CD14-positive monocyte (primary cell): Measurements from ENCODE around the gene TMEM151B. TPM values are rescaled to one million over a fixed set of nuclear protein-coding genes. Genes with fewer than 3 reads are reported as not detected.

Experiments
- DNase-seq, 3 donors: peaks; one replicate each; pipeline ENCODE4 v3.0.0-alpha.2; 2011 to 2022
- H2AFZ ChIP-seq: 2 replicates; pipeline ENCODE4 v1.6.0; 2012; ENCODE audit warnings: mild to moderate bottlenecking, low read depth, low read length, inconsistent platforms; ENCODE audit not compliant: insufficient read depth, poor library complexity, severe bottlenecking
- H3K27ac ChIP-seq, 2 donors: 1 replicate in 1 of 2; 2 replicates in 1 of 2; pipeline ENCODE4 v1.5.1; 2012 to 2013; ENCODE audit warnings: low read length in 2 of 2, control low read depth in 1 of 2, inconsistent platforms in 1 of 2, low read depth in 1 of 2, mild to moderate bottlenecking in 1 of 2
- H3K27me3 ChIP-seq, 2 donors: one replicate each; pipeline versions ENCODE4 v1.6.0 to v1.6.1; 2011 to 2013; ENCODE audit warnings: low read length in 2 of 2; ENCODE audit not compliant: control insufficient read depth in 2 of 2, insufficient read depth in 2 of 2
- H3K36me3 ChIP-seq, 2 donors: replicated peaks in 1 of 2; 1 replicate in 1 of 2; 2 replicates in 1 of 2; pipeline versions ENCODE4 v1.5.1 to v1.6.1; 2012 to 2013; ENCODE audit warnings: low read length in 2 of 2, control low read depth in 1 of 2, inconsistent platforms in 1 of 2, mild to moderate bottlenecking in 1 of 2; ENCODE audit not compliant: insufficient read depth in 2 of 2, control insufficient read depth in 1 of 2
- H3K4me1 ChIP-seq, 2 donors: 1 replicate in 1 of 2; 2 replicates in 1 of 2; pipeline versions ENCODE4 v1.5.1 to v1.6.1; 2012 to 2013; ENCODE audit warnings: low read length in 2 of 2, control low read depth in 1 of 2, inconsistent platforms in 1 of 2, mild to moderate bottlenecking in 1 of 2, moderate library complexity in 1 of 2; ENCODE audit not compliant: insufficient read depth in 2 of 2, control insufficient read depth in 1 of 2
- H3K4me2 ChIP-seq: replicated peaks from 2 replicates; pipeline ENCODE3; 2012; ENCODE audit warnings: low read length, moderate library complexity, mild to moderate bottlenecking; ENCODE audit not compliant: poor library complexity, severe bottlenecking; ENCODE audit errors: extremely low read depth
- H3K4me3 ChIP-seq, 3 experiments: fragments of 200-600 bp in 1 of 3; sonication (generic) in 1 of 3; replicated peaks in 1 of 3; 1 replicate in 2 of 3; 2 replicates in 1 of 3; pipeline ENCODE4 v1.5.1; 2011 to 2013; ENCODE audit warnings: low read length in 3 of 3, mild to moderate bottlenecking in 3 of 3, control low read depth in 2 of 3, low read depth in 2 of 3, inconsistent platforms in 1 of 3, moderate library complexity in 1 of 3
- H3K79me2 ChIP-seq: 2 replicates; pipeline ENCODE4 v1.6.0; 2012; ENCODE audit warnings: mild to moderate bottlenecking, control low read depth, inconsistent platforms, low read length, moderate library complexity; ENCODE audit not compliant: insufficient read depth
- H3K9ac ChIP-seq: 2 replicates; pipeline ENCODE4 v1.6.0; 2017; ENCODE audit warnings: low read length, mild to moderate bottlenecking; ENCODE audit not compliant: insufficient read depth, poor library complexity, severe bottlenecking
- H3K9me3 ChIP-seq, 2 donors: replicated peaks in 1 of 2; 1 replicate in 1 of 2; 2 replicates in 1 of 2; pipeline versions ENCODE4 v1.5.1 to v1.6.1; 2012 to 2013; ENCODE audit warnings: low read length in 2 of 2, control low read depth in 1 of 2; ENCODE audit not compliant: control insufficient read depth in 1 of 2, insufficient read depth in 1 of 2
- H4K20me1 ChIP-seq: 2 replicates; pipeline ENCODE4 v1.6.0; 2012; ENCODE audit warnings: mild to moderate bottlenecking, low read length, control low read depth, moderate library complexity; ENCODE audit not compliant: insufficient read depth
- H3K27ac Mint-ChIP-seq, 7 donors: one replicate each; pipeline ENCODE4 v1.8.0; 2020; ENCODE audit warnings: mild to moderate bottlenecking in 7 of 7, mixed read lengths in 7 of 7, moderate library complexity in 6 of 7, inconsistent platforms in 2 of 7
- H3K27me3 Mint-ChIP-seq, 3 donors: one replicate each; pipeline ENCODE4 v1.8.0; 2021 to 2022; ENCODE audit warnings: low read depth in 3 of 3, mild to moderate bottlenecking in 3 of 3, mixed read lengths in 3 of 3, moderate library complexity in 3 of 3, inconsistent platforms in 1 of 3
- H3K36me3 Mint-ChIP-seq, 2 donors: one replicate each; pipeline ENCODE4 v1.8.0; 2020; ENCODE audit warnings: mixed read lengths in 2 of 2, inconsistent platforms in 1 of 2, mild to moderate bottlenecking in 1 of 2
- H3K4me1 Mint-ChIP-seq: one replicate; pipeline ENCODE4 v1.8.0; 2020; ENCODE audit warnings: mild to moderate bottlenecking, mixed read lengths
- H3K4me3 Mint-ChIP-seq, 2 donors: one replicate each; pipeline ENCODE4 v1.8.0; 2020; ENCODE audit warnings: mild to moderate bottlenecking in 2 of 2, mixed read lengths in 2 of 2, moderate library complexity in 1 of 2
- H3K9me3 Mint-ChIP-seq, 7 donors: one replicate each; pipeline ENCODE4 v1.8.0; 2020 to 2022; ENCODE audit warnings: mixed read lengths in 7 of 7, mild to moderate bottlenecking in 6 of 7, moderate library complexity in 6 of 7, inconsistent platforms in 2 of 7
- CTCF ChIP-seq: fragments of 200-600 bp; IDR thresholded peaks from one replicate; pipeline ENCODE4 v1.8.0; 2022; ENCODE audit warnings: antibody characterized with exemption, mild to moderate bottlenecking
- WGBS: methylation state at CpG from one replicate; pipeline ENCODE4 v1.1.5; 2013; ENCODE audit warnings: missing lambda C conversion rate; ENCODE audit not compliant: insufficient coverage; 5-methylcytosine and 5-hydroxymethylcytosine counted together
- intact Hi-C, 2 donors: fragments of 100-400 bp; cut with micrococcal nuclease; formaldehyde crosslinking; loops; one replicate each; pipeline versions ENCODE4 v1.15.0 to v1.15.1; 2023
- polyA plus RNA-seq, 3 donors: library from polyadenylated mRNA; depleted of rRNA in 1 of 3; unstranded in 2 of 3; stranded (reverse) in 1 of 3; fragments of 300-500 nt in 2 of 3; fragments of >200 nt in 1 of 3; fragmentation: Illumina TruSeq in 2 of 3; gene quantifications; 1 replicate in 2 of 3; 2 replicates in 1 of 3; pipeline ENCODE4 v1.2.3, GENCODE V29; 2012 to 2021

TMEM151B gene
- polyA plus RNA-seq, 3 donors: not detected

GRCh38 chr6:44333273-44333919 lies 63.1 kb downstream of the TMEM151B start:
- Mint-ChIP-seq H3K4me3 (no peak overlapping the region), H3K4me1 (peaks cover 18% of the 10 kb centered on the region), H3K36me3 (no peaks in the 10 kb centered on the region), H3K9me3 (no peaks in the 10 kb centered on the region), H3K27ac (peak overlapping the region; percentile 30 to 88 (median 57)), H3K27me3 (peaks cover 7 to 21% (median 12%) of the 10 kb centered on the region in 3 donors)
- peak overlapping the region; percentile 33 for H2AFZ ChIP-seq
- H3K79me2 ChIP-seq: no peaks in the 10 kb centered on the region
- H3K4me3 ChIP-seq: no peak overlapping the region
- no peaks in the 10 kb centered on the region for H3K36me3 ChIP-seq
- H3K9ac ChIP-seq: no peak overlapping the region
- no peaks in the 10 kb centered on the region for H3K9me3 ChIP-seq
- intact Hi-C loops: loop anchor here in 1 of 2 donors (5.0 kb wide), 1 partner anchor 236 kb away; no protein-coding TSS in a partner anchor
- H3K4me2 ChIP-seq: no peak overlapping the region
- TF ChIP-seq CTCF: no peak
- peak overlapping the region in 1 of 2 donors; percentile 70 for H3K27ac ChIP-seq
- 77% methylated on average over 5 of the region's 11 CpGs for WGBS
- H3K27me3 ChIP-seq: peaks cover 12 to 15% of the 10 kb centered on the region in 2 donors
- DNase-seq: peak; percentile 20 to 29 (median 27)
- peaks cover 21 to 22% of the 10 kb centered on the region in 2 donors for H3K4me1 ChIP-seq
- no peaks in the 10 kb centered on the region for H4K20me1 ChIP-seq

- Histone ChIP-seq H2AFZ (no peak overlapping the region), H3K27me3 (peaks cover 9 to 14% of the 10 kb centered on the region in 2 donors), H4K20me1 (no peaks in the 10 kb centered on the region), H3K4me1 (peaks cover 21 to 22% of the 10 kb centered on the region in 2 donors), H3K36me3 (no peaks in the 10 kb centered on the region), H3K4me3 (no peak overlapping the region), H3K4me2 (no peak overlapping the region), H3K9ac (peak overlapping the region; percentile 12), H3K27ac (peak overlapping the region in 1 of 2 donors; percentile 70), H3K9me3 (no peaks in the 10 kb centered on the region), H3K79me2 (no peaks in the 10 kb centered on the region)
- H3K27me3 Mint-ChIP-seq: peaks cover 7 to 17% (median 8%) of the 10 kb centered on the region in 3 donors
- DNase-seq: peak; percentile 60 to 84 (median 77)
- 30% methylated on average over 5 of the region's 5 CpGs for WGBS
- TF ChIP-seq CTCF: no peak
- H3K27ac Mint-ChIP-seq: peak overlapping the region; percentile 16 to 88 (median 57)
- no peaks in the 10 kb centered on the region for H3K36me3 Mint-ChIP-seq
- H3K4me1 Mint-ChIP-seq: peaks cover 21% of the 10 kb centered on the region
- no peak overlapping the region for H3K4me3 Mint-ChIP-seq
- intact Hi-C loops: loop anchor here in 1 of 2 donors (5.0 kb wide), 1 partner anchor 237 kb away; no protein-coding TSS in a partner anchor
- no peaks in the 10 kb centered on the region for H3K9me3 Mint-ChIP-seq
Measured at GRCh38 chr6:44333942-44334341, 63.7 kb downstream of the TMEM151B start.
